HepG2 (cell line): Measurements from ENCODE around the gene PARN. TPM values are rescaled to one million over a fixed set of nuclear protein-coding genes. Genes with fewer than 3 reads are reported as not detected.

Experiments used
- ASH2L ChIP-seq: fragments of 300-600, 200-600 bp; sonication (generic); IDR thresholded peaks from 2 replicates; pipeline ENCODE4 v1.7.0; 2017; ENCODE audit warnings: low read depth, mild to moderate bottlenecking, moderate library complexity, mixed read lengths, low read length; ENCODE audit not compliant: insufficient read length
- ELF4 ChIP-seq: sonication (generic); formaldehyde crosslinking; IDR thresholded peaks from 2 replicates; pipeline ENCODE4 v1.5.0; 2020; ENCODE audit warnings: missing genetic modification reagents, mild to moderate bottlenecking, moderate library complexity, borderline replicate concordance
- IKZF1 ChIP-seq: fragments of 450-650 bp; IDR thresholded peaks from 2 replicates; pipeline ENCODE4 v1.7.1; 2016
- ISX ChIP-seq: sonication (generic); formaldehyde crosslinking; conservative IDR thresholded peaks from 2 replicates; pipeline ENCODE4 v1.5.0; 2020; ENCODE audit warnings: missing genetic modification reagents
- MBD4 ChIP-seq: IDR thresholded peaks from 2 replicates; pipeline ENCODE4 v1.6.1; 2012; ENCODE audit warnings: low read length, inconsistent platforms, borderline replicate concordance
- MLLT10 ChIP-seq: sonication (generic); formaldehyde crosslinking; IDR thresholded peaks from 2 replicates; pipeline ENCODE4 v1.4.0; 2020; ENCODE audit warnings: missing genetic modification reagents
- MYC ChIP-seq: sonication (generic); formaldehyde crosslinking; IDR thresholded peaks from 2 replicates; pipeline ENCODE4 v1.9.0; 2021; ENCODE audit warnings: missing genetic modification reagents, borderline replicate concordance
- NCOA5 ChIP-seq: sonication (generic); formaldehyde crosslinking; IDR thresholded peaks from 2 replicates; pipeline ENCODE4 v1.4.0; 2020; ENCODE audit warnings: missing genetic modification reagents
- NFE2L1 ChIP-seq: sonication (generic); formaldehyde crosslinking; IDR thresholded peaks from 2 replicates; pipeline ENCODE4 v1.4.0; 2020; ENCODE audit warnings: missing genetic modification reagents, mild to moderate bottlenecking, borderline replicate concordance
- RCOR2 ChIP-seq: IDR thresholded peaks from 2 replicates; pipeline ENCODE4 v1.6.1; 2016; ENCODE audit warnings: missing biosample characterization, missing genetic modification reagents
- TBX2 ChIP-seq: sonication (generic); formaldehyde crosslinking; IDR thresholded peaks from 2 replicates; pipeline ENCODE4 v1.5.0; 2020; ENCODE audit warnings: missing genetic modification reagents, mild to moderate bottlenecking, borderline replicate concordance
- TCF7L2 ChIP-seq: IDR thresholded peaks from 2 replicates; pipeline ENCODE4 v1.6.1; 2011; ENCODE audit warnings: mild to moderate bottlenecking, low read depth, low read length, moderate library complexity
- TOE1 ChIP-seq: sonication (generic); formaldehyde crosslinking; IDR thresholded peaks from 2 replicates; pipeline ENCODE4 v1.4.0; 2020; ENCODE audit warnings: mild to moderate bottlenecking, missing genetic modification reagents
- U2AF1 ChIP-seq: fragments of 200-400 bp; formaldehyde crosslinking; optimal IDR thresholded peaks from 2 replicates; pipeline ENCODE3; 2017; ENCODE audit warnings: mild to moderate bottlenecking, low read depth, low read length
- YY1 ChIP-seq: IDR thresholded peaks from 2 replicates; pipeline ENCODE4 v1.6.1; 2011; ENCODE audit warnings: low read length, low read depth, moderate library complexity, mild to moderate bottlenecking; ENCODE audit not compliant: insufficient read depth, insufficient replicate concordance
- ZBTB21 ChIP-seq: sonication (generic); formaldehyde crosslinking; IDR thresholded peaks from 2 replicates; pipeline ENCODE4 v1.4.0; 2020; ENCODE audit warnings: missing genetic modification reagents
- ZBTB7A ChIP-seq: sonication (generic); formaldehyde crosslinking; IDR thresholded peaks from 2 replicates; pipeline ENCODE4 v1.8.0; 2022; ENCODE audit warnings: mild to moderate bottlenecking, missing genetic modification reagents
- ZFP1 ChIP-seq: IDR thresholded peaks from 2 replicates; pipeline ENCODE4 v1.6.1; 2016
- ZNF232 ChIP-seq: sonication (generic); formaldehyde crosslinking; IDR thresholded peaks from 2 replicates; pipeline ENCODE4 v1.4.0; 2020; ENCODE audit warnings: missing genetic modification reagents, borderline replicate concordance
- ZNF33B ChIP-seq: sonication (generic); formaldehyde crosslinking; IDR thresholded peaks from 2 replicates; pipeline ENCODE4 v1.5.1; 2020; ENCODE audit warnings: mild to moderate bottlenecking, missing genetic modification reagents
- ZNF788 ChIP-seq: sonication (generic); formaldehyde crosslinking; IDR thresholded peaks from 2 replicates; pipeline ENCODE4 v1.5.0; 2020; ENCODE audit warnings: mild to moderate bottlenecking, missing genetic modification reagents, borderline replicate concordance
- polyA plus RNA-seq, 8 experiments: library from polyadenylated mRNA; depleted of rRNA in 3 of 8; stranded (reverse) in 7 of 8; unstranded in 1 of 8; fragments of >200 nt; fragmentation: Illumina TruSeq in 4 of 8; extraction: Trizol in 4 of 8; gene quantifications; 2 replicates each; pipeline versions ENCODE4 v1.2.1 to v1.2.3, GENCODE V29; 2011 to 2016; ENCODE audit warnings: low read depth in 4 of 8, missing spikeins in 1 of 8, mixed read lengths in 1 of 8; ENCODE audit not compliant: insufficient read depth in 1 of 8
- total RNA-seq, 5 experiments: library from RNA; depleted of rRNA; stranded (reverse); fragments of >200 nt; fragmentation: Illumina TruSeq; extraction: Trizol; gene quantifications; 2 replicates each; pipeline ENCODE4 v1.2.3, GENCODE V29; 2016; ENCODE audit warnings: low read depth in 1 of 5
- TF ChIP-seq, protein P1 (sequence below): IDR thresholded peaks from 2 replicates; pipeline ENCODE4 v1.6.1; 2016; ENCODE audit warnings: control low read depth
- TF ChIP-seq, protein P2 (sequence below): IDR thresholded peaks from 2 replicates; pipeline ENCODE4 v1.6.1; 2016; ENCODE audit warnings: missing compliant biosample characterization, missing genetic modification reagents, borderline replicate concordance
- TF ChIP-seq, protein P3 (sequence below): sonication (generic); formaldehyde crosslinking; IDR thresholded peaks from 2 replicates; pipeline ENCODE4 v1.8.0; 2022; ENCODE audit warnings: low read depth, missing genetic modification reagents
- TF ChIP-seq, protein P4 (sequence below): sonication (generic); formaldehyde crosslinking; IDR thresholded peaks from 2 replicates; pipeline ENCODE4 v1.5.0; 2020; ENCODE audit warnings: mild to moderate bottlenecking, missing genetic modification reagents
- TF ChIP-seq, protein P5 (sequence below): sonication (generic); IDR thresholded peaks from 2 replicates; pipeline ENCODE4 v1.6.1; 2016; ENCODE audit warnings: low read depth, borderline replicate concordance

PARN gene
- total and polyA plus RNA-seq, 2 of the 13 experiments (the other 11 are each of a cell fraction or from before 2014, with no cell fraction given) = 13.3 to 47.6 TPM

DNA sequence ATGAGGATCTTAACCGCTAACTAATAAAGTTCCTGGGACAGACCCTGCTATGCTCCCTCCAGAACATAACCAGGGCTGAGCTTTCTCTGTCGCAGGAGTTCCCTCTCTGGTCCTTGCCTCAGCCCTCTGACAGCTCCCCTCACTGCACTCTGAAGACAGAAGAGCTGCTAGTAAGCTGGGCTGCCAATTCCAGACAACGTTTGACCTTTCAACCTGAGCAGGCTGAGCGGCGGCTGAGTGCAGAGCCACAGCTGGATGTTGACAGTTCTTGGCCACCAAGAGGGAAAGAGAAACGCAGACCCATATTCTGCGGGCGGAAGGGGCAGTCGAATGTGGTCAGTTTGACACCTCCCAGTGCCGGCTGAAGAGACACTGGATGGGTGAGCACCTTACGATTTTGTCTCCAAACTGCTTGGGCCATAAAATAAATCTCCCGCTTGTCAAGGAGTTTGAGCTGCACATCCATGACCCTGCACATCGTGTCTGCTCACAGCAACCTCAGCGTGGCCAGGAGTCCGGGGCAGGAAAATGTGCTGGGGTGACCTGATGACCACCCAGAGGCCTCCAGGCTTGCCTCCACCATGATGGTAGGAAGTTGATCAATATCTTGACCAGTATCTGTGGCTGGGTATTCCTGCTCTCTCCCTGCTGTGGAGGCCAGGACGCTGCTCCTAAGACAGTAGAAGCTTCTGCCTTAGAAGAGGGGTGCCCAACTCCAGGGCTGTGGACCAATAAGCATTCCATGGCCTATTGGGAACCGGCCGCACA is 209.2 kb downstream of the PARN start (continued):
- TF ChIP-seq, protein P1, sequence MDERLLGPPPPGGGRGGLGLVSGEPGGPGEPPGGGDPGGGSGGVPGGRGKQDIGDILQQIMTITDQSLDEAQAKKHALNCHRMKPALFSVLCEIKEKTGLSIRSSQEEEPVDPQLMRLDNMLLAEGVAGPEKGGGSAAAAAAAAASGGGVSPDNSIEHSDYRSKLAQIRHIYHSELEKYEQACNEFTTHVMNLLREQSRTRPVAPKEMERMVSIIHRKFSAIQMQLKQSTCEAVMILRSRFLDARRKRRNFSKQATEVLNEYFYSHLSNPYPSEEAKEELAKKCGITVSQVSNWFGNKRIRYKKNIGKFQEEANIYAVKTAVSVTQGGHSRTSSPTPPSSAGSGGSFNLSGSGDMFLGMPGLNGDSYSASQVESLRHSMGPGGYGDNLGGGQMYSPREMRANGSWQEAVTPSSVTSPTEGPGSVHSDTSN (CRISPR knock-in tag) = no peak
- TF ChIP-seq TBX2 (CRISPR knock-in tag) (no peak; the same call in 1 of the 2 replicates), TCF7L2 (no peak), ISX (CRISPR knock-in tag) (no peak), ZNF788 (no peak), U2AF1 (no peak), NFE2L1 (CRISPR knock-in tag) (no peak), ASH2L (no peak), IKZF1 (no peak), ZNF232 (CRISPR knock-in tag) (no peak), MBD4 (no peak), YY1 (no peak), MYC (no peak), ELF4 (no peak), ZNF33B (no peak), NCOA5 (CRISPR knock-in tag) (no peak), ZBTB21 (CRISPR knock-in tag) (no peak), RCOR2 (CRISPR knock-in tag) (peak; percentile 58; the same call in 1 of the 2 replicates), ZFP1 (CRISPR knock-in tag) (no peak), MLLT10 (CRISPR knock-in tag) (no peak), ZBTB7A (CRISPR knock-in tag) (no peak), TOE1 (CRISPR knock-in tag) (no peak)
- TF ChIP-seq, protein P2, sequence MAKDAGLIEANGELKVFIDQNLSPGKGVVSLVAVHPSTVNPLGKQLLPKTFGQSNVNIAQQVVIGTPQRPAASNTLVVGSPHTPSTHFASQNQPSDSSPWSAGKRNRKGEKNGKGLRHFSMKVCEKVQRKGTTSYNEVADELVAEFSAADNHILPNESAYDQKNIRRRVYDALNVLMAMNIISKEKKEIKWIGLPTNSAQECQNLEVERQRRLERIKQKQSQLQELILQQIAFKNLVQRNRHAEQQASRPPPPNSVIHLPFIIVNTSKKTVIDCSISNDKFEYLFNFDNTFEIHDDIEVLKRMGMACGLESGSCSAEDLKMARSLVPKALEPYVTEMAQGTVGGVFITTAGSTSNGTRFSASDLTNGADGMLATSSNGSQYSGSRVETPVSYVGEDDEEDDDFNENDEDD = 0 out of 2 replicates have a peak, but pooled peaks have one; percentile 23
- TF ChIP-seq, protein P3, sequence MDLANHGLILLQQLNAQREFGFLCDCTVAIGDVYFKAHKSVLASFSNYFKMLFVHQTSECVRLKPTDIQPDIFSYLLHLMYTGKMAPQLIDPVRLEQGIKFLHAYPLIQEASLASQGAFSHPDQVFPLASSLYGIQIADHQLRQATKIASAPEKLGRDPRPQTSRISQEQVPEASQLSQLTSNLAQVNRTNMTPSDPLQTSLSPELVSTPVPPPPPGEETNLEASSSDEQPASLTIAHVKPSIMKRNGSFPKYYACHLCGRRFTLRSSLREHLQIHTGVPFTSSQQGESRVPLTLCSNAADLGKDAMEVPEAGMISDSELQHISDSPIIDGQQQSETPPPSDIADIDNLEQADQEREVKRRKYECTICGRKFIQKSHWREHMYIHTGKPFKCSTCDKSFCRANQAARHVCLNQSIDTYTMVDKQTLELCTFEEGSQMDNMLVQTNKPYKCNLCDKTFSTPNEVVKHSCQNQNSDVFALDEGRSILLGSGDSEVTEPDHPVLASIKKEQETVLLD = no peak
- TF ChIP-seq, protein P4, sequence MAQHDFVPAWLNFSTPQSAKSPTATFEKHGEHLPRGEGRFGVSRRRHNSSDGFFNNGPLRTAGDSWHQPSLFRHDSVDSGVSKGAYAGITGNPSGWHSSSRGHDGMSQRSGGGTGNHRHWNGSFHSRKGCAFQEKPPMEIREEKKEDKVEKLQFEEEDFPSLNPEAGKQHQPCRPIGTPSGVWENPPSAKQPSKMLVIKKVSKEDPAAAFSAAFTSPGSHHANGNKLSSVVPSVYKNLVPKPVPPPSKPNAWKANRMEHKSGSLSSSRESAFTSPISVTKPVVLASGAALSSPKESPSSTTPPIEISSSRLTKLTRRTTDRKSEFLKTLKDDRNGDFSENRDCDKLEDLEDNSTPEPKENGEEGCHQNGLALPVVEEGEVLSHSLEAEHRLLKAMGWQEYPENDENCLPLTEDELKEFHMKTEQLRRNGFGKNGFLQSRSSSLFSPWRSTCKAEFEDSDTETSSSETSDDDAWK = no peak
- TF ChIP-seq, protein P5, sequence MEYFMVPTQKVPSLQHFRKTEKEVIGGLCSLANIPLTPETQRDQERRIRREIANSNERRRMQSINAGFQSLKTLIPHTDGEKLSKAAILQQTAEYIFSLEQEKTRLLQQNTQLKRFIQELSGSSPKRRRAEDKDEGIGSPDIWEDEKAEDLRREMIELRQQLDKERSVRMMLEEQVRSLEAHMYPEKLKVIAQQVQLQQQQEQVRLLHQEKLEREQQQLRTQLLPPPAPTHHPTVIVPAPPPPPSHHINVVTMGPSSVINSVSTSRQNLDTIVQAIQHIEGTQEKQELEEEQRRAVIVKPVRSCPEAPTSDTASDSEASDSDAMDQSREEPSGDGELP = peak; percentile 91
